ENCODE measurements around the gene TNFRSF18. TPM values are rescaled to one million over a fixed set of nuclear protein-coding genes. Genes with fewer than 3 reads are reported as not detected.

Gene TNFRSF18
- total RNA-seq, 1 experiment from 2014 or later: 6.9 TPM

DNA sequence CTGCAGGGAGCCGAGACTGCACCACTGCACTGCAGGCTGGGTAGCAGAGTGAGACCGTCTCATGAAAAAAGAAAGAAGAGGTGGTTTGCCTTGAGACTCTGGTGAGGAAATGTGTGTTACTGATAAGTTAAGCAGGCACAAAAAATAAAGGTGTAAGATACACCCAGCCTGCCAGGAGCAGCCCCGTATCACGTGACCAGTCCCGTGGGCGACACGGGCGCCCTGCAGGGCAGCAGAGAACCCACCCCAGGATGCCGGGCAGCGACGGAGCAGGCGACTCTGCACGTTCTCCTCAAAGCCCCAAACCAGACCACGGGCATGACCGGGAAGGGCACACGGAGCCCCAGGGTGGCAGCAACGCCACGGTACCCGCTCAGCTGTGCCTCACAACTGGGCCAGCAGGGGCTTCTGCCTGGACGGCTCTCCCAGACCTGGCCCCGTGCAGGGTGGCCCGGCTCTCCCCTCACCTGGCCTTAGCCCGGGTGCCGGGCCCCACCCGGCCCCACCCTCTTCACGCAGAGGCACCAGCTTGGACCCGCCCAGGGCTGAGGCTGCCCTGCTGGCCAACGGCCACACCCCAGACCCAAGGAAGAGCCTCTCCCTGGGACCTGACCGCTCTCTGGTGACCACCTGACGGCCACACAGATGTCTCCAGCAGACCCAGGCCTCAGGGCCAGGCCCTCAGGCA, 15.6 kb upstream of the TNFRSF18 start:
- peaks cover 6% of the 10 kb centered on the region; the same call in 1 of the 2 replicates for H3F3A ChIP-seq (ENCODE audit: insufficient read depth, low read depth)
- H4K20me1 ChIP-seq (ENCODE audit: insufficient read depth): peaks cover 8% of the 10 kb centered on the region
- H3K4me3 ChIP-seq: no peak overlapping the region
- intact Hi-C loops (cut with micrococcal nuclease; ENCODE audit: unreplicated experiment): no loop called here
- POLR2A ChIA-PET (ENCODE audit: unreplicated experiment): no interaction called here
- H3K36me3 ChIP-seq (ENCODE audit: low read depth): no peaks in the 10 kb centered on the region; the same call in 1 of the 2 replicates
- H3K9me2 ChIP-seq (ENCODE audit: insufficient read depth): no peaks in the 10 kb centered on the region
- H3K27ac ChIP-seq: no peak overlapping the region
- H3K79me2 ChIP-seq (ENCODE audit: low read depth): peaks cover 12% of the 10 kb centered on the region; the same call in 1 of the 2 replicates
- DNase-seq: no peak
- H3K4me1 ChIP-seq (replicated peaks; ENCODE audit: insufficient read depth): no peaks in the 10 kb centered on the region
- no peak overlapping the region for H2AFZ ChIP-seq
- H3K4me2 ChIP-seq: no peak overlapping the region
- H3K9me3 ChIP-seq (ENCODE audit: insufficient read depth, low read depth): no peaks in the 10 kb centered on the region
- TF ChIP-seq EZH2 (IDR thresholded peaks at IDR 0.05; ENCODE audit: low read depth): no peak
- TF ChIP-seq, protein P1, sequence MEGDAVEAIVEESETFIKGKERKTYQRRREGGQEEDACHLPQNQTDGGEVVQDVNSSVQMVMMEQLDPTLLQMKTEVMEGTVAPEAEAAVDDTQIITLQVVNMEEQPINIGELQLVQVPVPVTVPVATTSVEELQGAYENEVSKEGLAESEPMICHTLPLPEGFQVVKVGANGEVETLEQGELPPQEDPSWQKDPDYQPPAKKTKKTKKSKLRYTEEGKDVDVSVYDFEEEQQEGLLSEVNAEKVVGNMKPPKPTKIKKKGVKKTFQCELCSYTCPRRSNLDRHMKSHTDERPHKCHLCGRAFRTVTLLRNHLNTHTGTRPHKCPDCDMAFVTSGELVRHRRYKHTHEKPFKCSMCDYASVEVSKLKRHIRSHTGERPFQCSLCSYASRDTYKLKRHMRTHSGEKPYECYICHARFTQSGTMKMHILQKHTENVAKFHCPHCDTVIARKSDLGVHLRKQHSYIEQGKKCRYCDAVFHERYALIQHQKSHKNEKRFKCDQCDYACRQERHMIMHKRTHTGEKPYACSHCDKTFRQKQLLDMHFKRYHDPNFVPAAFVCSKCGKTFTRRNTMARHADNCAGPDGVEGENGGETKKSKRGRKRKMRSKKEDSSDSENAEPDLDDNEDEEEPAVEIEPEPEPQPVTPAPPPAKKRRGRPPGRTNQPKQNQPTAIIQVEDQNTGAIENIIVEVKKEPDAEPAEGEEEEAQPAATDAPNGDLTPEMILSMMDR (conservative IDR thresholded peaks at IDR 0.05): no peak
- H3K27me3 ChIP-seq (ENCODE audit: insufficient read depth, low read depth): no peaks in the 10 kb centered on the region
- CTCF ChIA-PET: no interaction called here
- BruUV-seq (replicated peaks): no TSS peak

- no TSS peak for BruUV-seq (replicated peaks)
- H3K36me3 ChIP-seq (ENCODE audit: low read depth): no peaks in the 10 kb centered on the region; the same call in 1 of the 2 replicates
- H3K27me3 ChIP-seq (ENCODE audit: insufficient read depth, low read depth): no peaks in the 10 kb centered on the region
- H3F3A ChIP-seq (ENCODE audit: insufficient read depth, low read depth): peaks cover 6% of the 10 kb centered on the region
- no peak for DNase-seq
- H3K4me3 ChIP-seq: no peak overlapping the region
- ChIA-PET POLR2A (ENCODE audit: unreplicated experiment) (no interaction called here), CTCF (no interaction called here)
- H3K9me2 ChIP-seq (ENCODE audit: insufficient read depth): no peaks in the 10 kb centered on the region
- no peak overlapping the region for H2AFZ ChIP-seq
- H3K79me2 ChIP-seq (ENCODE audit: low read depth): 0 out of 2 replicates have a peak, but pooled peaks cover 2% of the 10 kb centered on the region
- H3K4me1 ChIP-seq (replicated peaks; ENCODE audit: insufficient read depth): no peaks in the 10 kb centered on the region
- H3K27ac ChIP-seq: no peak overlapping the region
- no peak overlapping the region for H3K4me2 ChIP-seq
- H4K20me1 ChIP-seq (ENCODE audit: insufficient read depth): peaks cover 6% of the 10 kb centered on the region; the same call in 1 of the 2 replicates
- intact Hi-C loops (cut with micrococcal nuclease; ENCODE audit: unreplicated experiment): no loop called here
- TF ChIP-seq, protein P1 (conservative IDR thresholded peaks at IDR 0.05): no peak
- TF ChIP-seq EZH2 (IDR thresholded peaks at IDR 0.05; ENCODE audit: low read depth): no peak
- no peaks in the 10 kb centered on the region for H3K9me3 ChIP-seq (ENCODE audit: insufficient read depth, low read depth)
Measured at GRCh38 chr1:1220197-1220596, 13.8 kb upstream of the TNFRSF18 start.

DNA sequence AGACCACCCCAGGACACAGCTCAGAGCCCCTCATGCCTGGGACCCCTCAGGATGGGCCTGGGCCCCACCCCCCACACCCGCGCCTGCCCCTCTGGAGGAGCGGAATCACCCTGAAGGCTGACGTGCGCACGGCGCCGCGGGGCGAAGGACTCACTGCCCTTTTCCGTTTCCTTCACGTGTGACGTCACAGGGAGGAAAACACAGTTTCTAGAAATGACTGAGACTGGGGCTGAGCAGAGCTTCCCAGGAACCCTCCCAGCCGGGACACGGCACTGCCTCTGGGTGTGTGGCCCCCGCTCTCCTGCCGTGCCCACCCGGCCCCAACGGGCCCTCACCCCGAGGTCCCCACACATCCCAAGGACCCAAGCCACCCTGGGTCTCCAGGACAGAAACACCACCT, 12.9 kb upstream of the TNFRSF18 start:
- Histone ChIP-seq H2AFZ (no peak overlapping the region), H3K4me2 (no peak overlapping the region), H3K27ac (no peak overlapping the region), H4K20me1 (ENCODE audit: insufficient read depth) (peaks cover 5% of the 10 kb centered on the region; the same call in 1 of the 2 replicates), H3K79me2 (ENCODE audit: low read depth) (no peaks in the 10 kb centered on the region), H3K4me3 (no peak overlapping the region), H3K9me3 (ENCODE audit: insufficient read depth, low read depth) (no peaks in the 10 kb centered on the region), H3F3A (ENCODE audit: insufficient read depth, low read depth) (peaks cover 6% of the 10 kb centered on the region), H3K36me3 (ENCODE audit: low read depth) (no peaks in the 10 kb centered on the region; the same call in 1 of the 2 replicates), H3K27me3 (ENCODE audit: insufficient read depth, low read depth) (no peaks in the 10 kb centered on the region), H3K9me2 (ENCODE audit: insufficient read depth) (no peaks in the 10 kb centered on the region), H3K4me1 (replicated peaks; ENCODE audit: insufficient read depth) (no peaks in the 10 kb centered on the region)
- ChIA-PET POLR2A (ENCODE audit: unreplicated experiment) (no interaction called here), CTCF (no interaction called here)
- no peak for DNase-seq
- no TSS peak for BruUV-seq (replicated peaks)
- intact Hi-C loops (cut with micrococcal nuclease; ENCODE audit: unreplicated experiment): no loop called here
- TF ChIP-seq, protein P1 (conservative IDR thresholded peaks at IDR 0.05): no peak
- no peak for TF ChIP-seq EZH2 (IDR thresholded peaks at IDR 0.05; ENCODE audit: low read depth)

Measured in PC-9 (cell line).